Measurements from ENCODE around the gene ABCC12.

Gene ABCC12

DNA sequence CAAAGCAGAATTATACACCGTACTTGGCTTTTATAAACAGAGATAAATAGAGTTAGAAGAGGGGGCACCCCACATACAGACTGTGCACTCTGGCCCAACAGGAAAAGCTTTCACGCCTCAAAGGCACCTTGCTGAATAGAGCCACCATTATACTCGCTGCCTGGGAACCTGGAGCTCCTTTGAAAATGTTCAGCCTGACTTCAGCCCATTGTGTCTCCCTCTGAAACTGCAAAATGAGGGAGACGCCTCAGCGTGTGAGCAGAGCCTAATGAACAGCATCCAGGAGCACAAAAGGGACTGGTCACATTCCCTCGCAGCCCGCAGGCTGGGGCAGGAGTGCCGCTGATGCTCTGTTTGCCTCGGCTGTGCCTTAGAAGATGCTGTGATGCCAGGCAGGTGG lies 46.3 kb downstream of the ABCC12 start:
- Histone ChIP-seq H3K79me1 (ENCODE audit: low read length) (no peaks in the 10 kb centered on the region), H3K18ac (ENCODE audit: low read length) (no peak overlapping the region), H3K4me1 (ENCODE audit: control insufficient read depth, low read depth, low read length) (no peaks in the 10 kb centered on the region), H3K4ac (ENCODE audit: low read depth, low read length) (no peak overlapping the region), H4K5ac (ENCODE audit: low read length) (no peak overlapping the region), H3K4me2 (ENCODE audit: low read length) (no peak overlapping the region), H3K9ac (ENCODE audit: low read length) (no peak overlapping the region), H3K23ac (ENCODE audit: low read length) (no peak overlapping the region), H2BK15ac (replicated peaks; ENCODE audit: low read depth) (no peak overlapping the region), H4K8ac (ENCODE audit: low read depth, low read length) (no peak overlapping the region), H2BK5ac (ENCODE audit: low read length) (no peak overlapping the region), H2AK5ac (ENCODE audit: low read length) (no peak overlapping the region), H3K27me3 (ENCODE audit: insufficient read depth, low read length, poor library complexity) (no peaks in the 10 kb centered on the region), H3K27ac (ENCODE audit: low read depth, low read length) (no peak overlapping the region), H3K4me3 (ENCODE audit: low read length) (no peak overlapping the region), H3K36me3 (ENCODE audit: control insufficient read depth, insufficient read depth, low read length) (no peaks in the 10 kb centered on the region), H3K56ac (ENCODE audit: low read length) (no peak overlapping the region), H3K79me2 (ENCODE audit: control insufficient read depth, insufficient read depth, low read length) (no peaks in the 10 kb centered on the region), H2BK120ac (ENCODE audit: low read depth, low read length) (no peak overlapping the region)
- WGBS (ENCODE audit: extremely low coverage, insufficient coverage, low lambda C conversion rate): no CpG with 5 or more reads among the region's 9 CpGs
- DNase-seq: no peak

- Histone ChIP-seq H3K27me3 (ENCODE audit: insufficient read depth, low read length, poor library complexity) (no peaks in the 10 kb centered on the region), H2BK120ac (ENCODE audit: low read depth, low read length) (no peak overlapping the region), H3K36me3 (ENCODE audit: control insufficient read depth, insufficient read depth, low read length) (no peaks in the 10 kb centered on the region), H4K8ac (ENCODE audit: low read depth, low read length) (no peak overlapping the region), H3K4me2 (ENCODE audit: low read length) (no peak overlapping the region), H3K79me2 (ENCODE audit: control insufficient read depth, insufficient read depth, low read length) (no peaks in the 10 kb centered on the region), H3K27ac (ENCODE audit: low read depth, low read length) (no peak overlapping the region), H3K56ac (ENCODE audit: low read length) (no peak overlapping the region), H3K4me3 (ENCODE audit: low read length) (no peak overlapping the region), H3K79me1 (ENCODE audit: low read length) (no peaks in the 10 kb centered on the region), H4K5ac (ENCODE audit: low read length) (no peak overlapping the region), H2BK5ac (ENCODE audit: low read length) (no peak overlapping the region), H3K4ac (ENCODE audit: low read depth, low read length) (no peak overlapping the region), H3K4me1 (ENCODE audit: control insufficient read depth, low read depth, low read length) (no peaks in the 10 kb centered on the region), H3K18ac (ENCODE audit: low read length) (no peak overlapping the region), H3K9ac (ENCODE audit: low read length) (no peak overlapping the region), H2AK5ac (ENCODE audit: low read length) (no peak overlapping the region), H2BK15ac (replicated peaks; ENCODE audit: low read depth) (no peak overlapping the region), H3K23ac (ENCODE audit: low read length) (no peak overlapping the region)
- no peak for DNase-seq
- WGBS (ENCODE audit: extremely low coverage, insufficient coverage, low lambda C conversion rate): no CpG with 5 or more reads among the region's 3 CpGs
Observed at GRCh38 chr16:48106446-48106845, 49.3 kb downstream of the ABCC12 start.

Data from mesendoderm (in vitro differentiated cells).